ENCODE results near the gene HBQ1. TPM values are rescaled to one million over a fixed set of nuclear protein-coding genes. Genes with fewer than 3 reads are reported as not detected.
"Not testable (repeated sequence)": the region's sequence is repeated elsewhere in the genome, so short reads cannot be mapped to it uniquely, and the experiment has no call there.

HBQ1 gene
- total RNA-seq, 4 donors from 2014 or later, result not detected

GRCh38 chr16:229731-230281 lies 49.5 kb downstream of the HBQ1 start:
- peak overlapping the region; percentile 9 to 87 (median 82) for H3K4me3 ChIP-seq
- in situ Hi-C loops (cut with MboI; ENCODE audit: low pct_ligation_motif_present in 1 of 4, low pct_unique_long_range_greater_than_20kb in 1 of 4, low sequenced_read_pairs in 3 of 4), result no loop called here
- peak overlapping the region; percentile 96 to 98 (median 97) for H3K27ac ChIP-seq
- TF ChIP-seq POLR2AphosphoS5 (IDR thresholded peaks at IDR 0.05) (no peak), CTCF (IDR thresholded peaks at IDR 0.05) (no peak), POLR2A (IDR thresholded peaks at IDR 0.05) (no peak), EP300 (IDR thresholded peaks at IDR 0.05; ENCODE audit: low read depth) (no peak)
- 80 to 93% methylated on average over 8 to 22 of the region's 22 CpGs for WGBS, 2 donors (ENCODE audit: low coverage in 1 of 2)
- H3K27me3 ChIP-seq, result no peaks in the 10 kb centered on the region
- peaks cover 9 to 25% (median 16%) of the 10 kb centered on the region in 4 donors for H3K4me1 ChIP-seq
- no peaks in the 10 kb centered on the region for H3K9me3 ChIP-seq
- intact Hi-C loops (cut with DNase I; ENCODE audit: low total_unique reads), result no loop called here
- H3K36me3 ChIP-seq, result peaks cover 0 to 18% (median 7%) of the 10 kb centered on the region in 4 donors
- no peak for DNase-seq

- Histone ChIP-seq H3K36me3 (peaks cover 0 to 17% (median 6%) of the 10 kb centered on the region in 4 donors), H3K4me1 (peaks cover 9 to 25% (median 18%) of the 10 kb centered on the region in 4 donors)
- DNase-seq; H3K9me3 ChIP-seq; H3K27ac ChIP-seq; H3K4me3 ChIP-seq; H3K27me3 ChIP-seq; in situ Hi-C loops (cut with MboI; ENCODE audit: low pct_ligation_motif_present in 1 of 4, low pct_unique_long_range_greater_than_20kb in 1 of 4, low sequenced_read_pairs in 3 of 4); intact Hi-C loops (cut with DNase I; ENCODE audit: low total_unique reads): not testable (repeated sequence)
- 85 to 86% methylated on average over 14 to 18 of the region's 18 CpGs for WGBS, 2 donors (ENCODE audit: low coverage in 1 of 2)
Observed at GRCh38 chr16:230351-230750, 50.1 kb downstream of the HBQ1 start.

Small RNA genes within 50 kb of the gene (small RNA-seq; reads per million reads assigned to genes)
- 0 reads per million in 4 donors for gene RF00019

Other genes with a start within 250 kb of the HBQ1 start
- gene POLR3K, start 126.9 kb upstream of the HBQ1 start, total RNA-seq, result 10 to 100 TPM in 1 of 4 donors, 1 to 10 TPM in 2, not detected in 1; 4.6 to 12.7 (median 5.2) TPM
- gene SNRNP25, start 126.6 kb upstream of the HBQ1 start, total RNA-seq, result 10 to 100 TPM in 3 of 4 donors, 1 to 10 TPM in 1; 5.6 to 27.9 (median 20.2) TPM
- gene RHBDF1, start 107.8 kb upstream of the HBQ1 start, total RNA-seq, result 100 to 1,000 TPM in 1 of 4 donors, 10 to 100 TPM in 3; 11.9 to 179 (median 33.8) TPM
- 10 to 100 TPM; 22.3 to 63.2 (median 51.2) TPM for gene MPG, start 102.2 kb upstream of the HBQ1 start, total RNA-seq
- gene NPRL3, start 41.8 kb upstream of the HBQ1 start, total RNA-seq, result 10 to 100 TPM; 12.8 to 99.5 (median 22.6) TPM
- not detected for gene HBZ, start 27.8 kb upstream of the HBQ1 start, total RNA-seq
- not detected for gene HBM, start 14.5 kb upstream of the HBQ1 start, total RNA-seq
- gene HBA2, start 7.6 kb upstream of the HBQ1 start, total RNA-seq, result 10 to 100 TPM in 1 of 4 donors, 1 to 10 TPM in 2, not detected in 1; 1.8 to 10.8 (median 7.0) TPM
- 1 to 10 TPM in 1 of 4 donors, not detected in 3; 4.4 TPM for gene HBA1, start 3.8 kb upstream of the HBQ1 start, total RNA-seq
- gene LUC7L, start 49.0 kb downstream of the HBQ1 start, total RNA-seq, result 100 to 1,000 TPM in 3 of 4 donors, 10 to 100 TPM in 1; 85.1 to 316 (median 153) TPM
- 100 to 1,000 TPM in 2 of 4 donors, 10 to 100 TPM in 2; 55.4 to 328 (median 112) TPM for gene FAM234A, start 54.4 kb downstream of the HBQ1 start, total RNA-seq
- 10 to 100 TPM in 1 of 4 donors, 1 to 10 TPM in 3; 2.0 to 24.3 (median 6.7) TPM for gene RGS11, start 95.5 kb downstream of the HBQ1 start, total RNA-seq
- under 1 TPM in 1 of 4 donors, not detected in 3; 0.95 TPM for gene ARHGDIG, start 100.1 kb downstream of the HBQ1 start, total RNA-seq
- gene PDIA2, start 102.7 kb downstream of the HBQ1 start, total RNA-seq, result 1 to 10 TPM in 1 of 4 donors, under 1 TPM in 2, not detected in 1; 0.55 to 2.6 (median 0.79) TPM
- 10 to 100 TPM; 41.4 to 73.7 (median 58.7) TPM for gene AXIN1, start 172.3 kb downstream of the HBQ1 start, total RNA-seq
- 10 to 100 TPM; 24.7 to 81.2 (median 53.0) TPM for gene MRPL28, start 190.1 kb downstream of the HBQ1 start, total RNA-seq
- gene PGAP6, start 201.5 kb downstream of the HBQ1 start, total RNA-seq, result 100 to 1,000 TPM; 105 to 300 (median 179) TPM
- gene NME4, start 216.7 kb downstream of the HBQ1 start, total RNA-seq, result 10 to 100 TPM; 37.5 to 82.3 (median 58.1) TPM
- gene DECR2, start 221.4 kb downstream of the HBQ1 start, total RNA-seq, result 100 to 1,000 TPM in 2 of 4 donors, 10 to 100 TPM in 2; 65.7 to 148 (median 108) TPM
- gene RAB11FIP3, start 245.2 kb downstream of the HBQ1 start, total RNA-seq, result 10 to 100 TPM; 21.6 to 56.5 (median 42.2) TPM